WERI-Rb-1 (cell line): Measurements from ENCODE around the gene RTP1.

ENCODE experiments used
- DNase-seq: peaks from one replicate; pipeline ENCODE4 v3.0.0-alpha.2; 2020
- H3K27ac ChIP-seq: fragments of 250-450 bp; sonication (Bioruptor Pico); 2 replicates; pipeline ENCODE4 v1.5.1; 2020; ENCODE audit warnings: mild to moderate bottlenecking, moderate library complexity
- H3K27me3 ChIP-seq: fragments of 250-450 bp; sonication (Bioruptor Pico); 2 replicates; pipeline ENCODE4 v1.5.1; 2021; ENCODE audit warnings: mild to moderate bottlenecking, low read depth, moderate library complexity; ENCODE audit not compliant: insufficient read depth, severe bottlenecking
- H3K36me3 ChIP-seq: fragments of 250-450 bp; sonication (Bioruptor Pico); 2 replicates; pipeline ENCODE4 v1.5.1; 2020; ENCODE audit warnings: mild to moderate bottlenecking, moderate library complexity
- H3K4me3 ChIP-seq: 2 replicates; pipeline ENCODE4 v1.5.1; 2011; ENCODE audit warnings: low read depth, mild to moderate bottlenecking, control low read depth, low read length
- H3K9me3 ChIP-seq: fragments of 250-450 bp; sonication (Bioruptor Pico); 2 replicates; pipeline ENCODE4 v1.5.1; 2021; ENCODE audit warnings: mild to moderate bottlenecking, moderate library complexity; ENCODE audit not compliant: severe bottlenecking
- CTCF ChIP-seq: IDR thresholded peaks from 2 replicates; pipeline ENCODE4 v1.5.1; 2011; ENCODE audit warnings: low read depth, mild to moderate bottlenecking, control low read depth, inconsistent platforms, low read length

RTP1 gene

GRCh38 chr3:187207062-187207461 lies 9.8 kb downstream of the RTP1 start:
- Histone ChIP-seq H3K36me3 (no peaks in the 10 kb centered on the region), H3K4me3 (no peak overlapping the region), H3K27ac (no peak overlapping the region), H3K9me3 (peaks cover 5% of the 10 kb centered on the region), H3K27me3 (peaks cover 3% of the 10 kb centered on the region)
- TF ChIP-seq CTCF, result no peak
- no peak for DNase-seq

- no peak for TF ChIP-seq CTCF
- Histone ChIP-seq H3K9me3 (peaks cover 5% of the 10 kb centered on the region), H3K27ac (no peak overlapping the region), H3K27me3 (peaks cover 3% of the 10 kb centered on the region), H3K4me3 (no peak overlapping the region), H3K36me3 (no peaks in the 10 kb centered on the region)
- no peak for DNase-seq
Measured at GRCh38 chr3:187207624-187208023, 10.3 kb downstream of the RTP1 start.

GRCh38 chr3:187208159-187208558 lies 10.9 kb downstream of the RTP1 start:
- Histone ChIP-seq H3K27me3 (peaks cover 3% of the 10 kb centered on the region), H3K36me3 (no peaks in the 10 kb centered on the region), H3K9me3 (peaks cover 5% of the 10 kb centered on the region), H3K27ac (no peak overlapping the region), H3K4me3 (no peak overlapping the region)
- no peak for TF ChIP-seq CTCF
- DNase-seq, result no peak

GRCh38 chr3:187209491-187209890 lies 12.2 kb downstream of the RTP1 start:
- no peak overlapping the region for H3K4me3 ChIP-seq
- peaks cover 5% of the 10 kb centered on the region for H3K9me3 ChIP-seq
- no peak for DNase-seq
- no peaks in the 10 kb centered on the region for H3K36me3 ChIP-seq
- TF ChIP-seq CTCF, result no peak
- H3K27me3 ChIP-seq, result peaks cover 3% of the 10 kb centered on the region
- H3K27ac ChIP-seq, result no peak overlapping the region

- TF ChIP-seq CTCF, result no peak
- DNase-seq, result no peak
- no peaks in the 10 kb centered on the region for H3K36me3 ChIP-seq
- H3K9me3 ChIP-seq, result peaks cover 5% of the 10 kb centered on the region
- H3K27ac ChIP-seq, result no peak overlapping the region
- H3K27me3 ChIP-seq, result peaks cover 3% of the 10 kb centered on the region
- H3K4me3 ChIP-seq, result no peak overlapping the region
Measured at GRCh38 chr3:187210091-187210490, 12.8 kb downstream of the RTP1 start.

GRCh38 chr3:187210545-187211327 lies 13.4 kb downstream of the RTP1 start:
- no peak overlapping the region for H3K27ac ChIP-seq
- H3K36me3 ChIP-seq, result no peaks in the 10 kb centered on the region
- H3K4me3 ChIP-seq, result no peak overlapping the region
- H3K9me3 ChIP-seq, result peaks cover 5% of the 10 kb centered on the region
- no peak for TF ChIP-seq CTCF
- peaks cover 3% of the 10 kb centered on the region for H3K27me3 ChIP-seq
- DNase-seq, result no peak
